Trophoblast cell (in vitro differentiated cells and primary cell): ENCODE results near the gene CDKL5.

Experiments
- DNase-seq, 2 donors: peaks; one replicate each; pipeline ENCODE4 v3.0.0-alpha.2; 2016
- H2AFZ ChIP-seq: 2 replicates; pipeline ENCODE4 v1.6.1; 2013; ENCODE audit warnings: low read length, moderate library complexity, mild to moderate bottlenecking; ENCODE audit not compliant: insufficient read depth, poor library complexity
- H2AK5ac ChIP-seq: 2 replicates; pipeline ENCODE4 v1.6.1; 2013; ENCODE audit warnings: mild to moderate bottlenecking, low read length
- H2BK120ac ChIP-seq: 2 replicates; pipeline ENCODE4 v1.6.1; 2013; ENCODE audit warnings: low read length, mild to moderate bottlenecking, moderate library complexity; ENCODE audit not compliant: insufficient read depth, poor library complexity
- H2BK12ac ChIP-seq: 2 replicates; pipeline ENCODE4 v1.6.1; 2013; ENCODE audit warnings: mild to moderate bottlenecking, low read length, moderate library complexity
- H2BK5ac ChIP-seq: 2 replicates; pipeline ENCODE4 v1.6.1; 2013; ENCODE audit warnings: low read length, low read depth, moderate library complexity, mild to moderate bottlenecking; ENCODE audit not compliant: poor library complexity
- H3K14ac ChIP-seq: 2 replicates; pipeline ENCODE4 v1.6.1; 2013; ENCODE audit warnings: mild to moderate bottlenecking, low read length
- H3K18ac ChIP-seq: 2 replicates; pipeline ENCODE4 v1.6.1; 2013; ENCODE audit warnings: mild to moderate bottlenecking, low read length
- H3K23ac ChIP-seq: 2 replicates; pipeline ENCODE4 v1.6.1; 2013; ENCODE audit warnings: low read length
- H3K27ac ChIP-seq: 2 replicates; pipeline ENCODE4 v1.5.1; 2013; ENCODE audit warnings: low read depth, mild to moderate bottlenecking, inconsistent platforms, low read length, moderate library complexity
- H3K27me3 ChIP-seq: 2 replicates; pipeline ENCODE4 v1.6.1; 2013; ENCODE audit warnings: inconsistent platforms, mild to moderate bottlenecking, low read length, moderate library complexity; ENCODE audit not compliant: insufficient read depth
- H3K36me3 ChIP-seq, 2 experiments: 1 replicate in 1 of 2; 2 replicates in 1 of 2; pipeline ENCODE4 v1.6.1; 2013; ENCODE audit warnings: low read length in 2 of 2, mild to moderate bottlenecking in 2 of 2, moderate library complexity in 1 of 2; ENCODE audit not compliant: insufficient read depth in 2 of 2, control insufficient read depth in 1 of 2
- H3K4ac ChIP-seq: 2 replicates; pipeline ENCODE4 v1.6.1; 2013; ENCODE audit warnings: low read depth, mild to moderate bottlenecking, low read length, moderate library complexity
- H3K4me1 ChIP-seq, 2 experiments: 1 replicate in 1 of 2; 2 replicates in 1 of 2; pipeline ENCODE4 v1.6.1; 2013; ENCODE audit warnings: low read length in 2 of 2, mild to moderate bottlenecking in 2 of 2, moderate library complexity in 1 of 2; ENCODE audit not compliant: insufficient read depth in 2 of 2, control insufficient read depth in 1 of 2
- H3K4me2 ChIP-seq: 2 replicates; pipeline ENCODE4 v1.6.1; 2013; ENCODE audit warnings: inconsistent platforms, mild to moderate bottlenecking, low read length, moderate library complexity
- H3K4me3 ChIP-seq: 2 replicates; pipeline ENCODE4 v1.5.1; 2013; ENCODE audit warnings: mild to moderate bottlenecking, low read depth, low read length, inconsistent platforms
- H3K79me1 ChIP-seq: one replicate; pipeline ENCODE4 v1.6.1; 2013; ENCODE audit warnings: low read length
- H3K79me2 ChIP-seq: 2 replicates; pipeline ENCODE4 v1.6.1; 2013; ENCODE audit warnings: low read length, mild to moderate bottlenecking; ENCODE audit not compliant: control insufficient read depth, insufficient read depth, poor library complexity
- H3K9ac ChIP-seq: 2 replicates; pipeline ENCODE4 v1.6.1; 2013; ENCODE audit warnings: mild to moderate bottlenecking, low read length
- H3K9me3 ChIP-seq: 2 replicates; pipeline ENCODE4 v1.6.1; 2013; ENCODE audit warnings: low read depth, mild to moderate bottlenecking, control low read depth, inconsistent platforms, low read length; ENCODE audit not compliant: insufficient read depth
- H4K12ac ChIP-seq: 2 replicates; pipeline ENCODE4 v1.6.1; 2013; ENCODE audit warnings: low read depth, mild to moderate bottlenecking, low read length, moderate library complexity
- H4K8ac ChIP-seq: 2 replicates; pipeline ENCODE4 v1.6.1; 2013; ENCODE audit warnings: low read depth, mild to moderate bottlenecking, low read length, moderate library complexity
- H4K91ac ChIP-seq: one replicate; pipeline ENCODE4 v1.6.1; 2013; ENCODE audit warnings: low read depth, mild to moderate bottlenecking, low read length, moderate library complexity
- WGBS: extraction: QIAGEN DNeasy Blood & Tissue Kit; methylation state at CpG from one replicate; pipeline ENCODE4 v1.1.7; 2013; ENCODE audit warnings: missing lambda C conversion rate; ENCODE audit not compliant: insufficient read length, insufficient coverage; ENCODE audit errors: extremely low coverage; 5-methylcytosine and 5-hydroxymethylcytosine counted together

CDKL5 gene

DNA sequence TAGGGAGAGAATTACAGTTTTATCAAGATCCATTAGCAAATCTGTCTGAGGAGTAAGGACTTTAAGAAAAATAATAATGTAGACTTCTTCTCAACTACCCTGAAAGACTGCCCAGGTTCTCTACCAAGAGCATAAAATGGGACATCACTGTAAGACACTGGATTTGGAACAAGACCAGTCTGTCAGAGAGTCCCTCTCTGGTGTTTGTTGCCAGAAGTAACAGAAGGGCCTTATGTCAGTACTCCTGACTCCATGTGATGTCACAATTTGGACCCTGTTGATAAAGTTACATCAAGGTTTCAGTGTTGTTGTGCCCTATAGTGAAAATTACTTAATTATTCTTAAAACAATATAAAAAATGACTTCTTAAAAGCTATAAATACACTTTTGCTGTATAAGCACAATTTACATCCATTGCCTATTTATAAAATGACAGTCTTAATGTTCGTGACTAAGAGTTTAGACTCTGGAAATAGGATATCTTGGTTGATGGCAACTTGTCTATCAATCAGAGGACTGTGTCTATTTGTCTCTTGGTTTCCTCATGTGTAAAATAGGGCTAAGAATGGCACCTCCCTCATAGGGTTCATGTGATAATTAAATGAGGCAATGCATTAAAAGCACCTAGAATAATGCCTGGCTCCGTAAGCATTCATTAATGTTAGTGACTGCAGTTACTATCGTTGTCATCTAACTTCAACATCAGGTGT is 188.7 kb downstream of the CDKL5 start:
- Histone ChIP-seq H3K9me3 (no peaks in the 10 kb centered on the region), H2BK5ac (no peak overlapping the region), H4K12ac (no peak overlapping the region), H3K79me2 (no peaks in the 10 kb centered on the region), H3K79me1 (no peaks in the 10 kb centered on the region), H4K91ac (no peak overlapping the region), H2AK5ac (no peak overlapping the region), H3K4me1 (peaks cover 3 to 5% of the 10 kb centered on the region in 2 experiments), H3K27me3 (no peaks in the 10 kb centered on the region), H3K4ac (no peak overlapping the region), H2BK12ac (no peak overlapping the region), H3K4me3 (no peak overlapping the region), H3K27ac (no peak overlapping the region), H4K8ac (no peak overlapping the region), H3K9ac (no peak overlapping the region), H3K4me2 (no peak overlapping the region), H3K14ac (no peak overlapping the region), H3K23ac (no peak overlapping the region), H3K18ac (no peak overlapping the region), H2BK120ac (no peak overlapping the region), H2AFZ (no peak overlapping the region), H3K36me3 (peaks cover 2 to 7% of the 10 kb centered on the region in 2 experiments)
- no peak for DNase-seq
- no CpG with 5 or more reads among the region's 3 CpGs for WGBS

DNA sequence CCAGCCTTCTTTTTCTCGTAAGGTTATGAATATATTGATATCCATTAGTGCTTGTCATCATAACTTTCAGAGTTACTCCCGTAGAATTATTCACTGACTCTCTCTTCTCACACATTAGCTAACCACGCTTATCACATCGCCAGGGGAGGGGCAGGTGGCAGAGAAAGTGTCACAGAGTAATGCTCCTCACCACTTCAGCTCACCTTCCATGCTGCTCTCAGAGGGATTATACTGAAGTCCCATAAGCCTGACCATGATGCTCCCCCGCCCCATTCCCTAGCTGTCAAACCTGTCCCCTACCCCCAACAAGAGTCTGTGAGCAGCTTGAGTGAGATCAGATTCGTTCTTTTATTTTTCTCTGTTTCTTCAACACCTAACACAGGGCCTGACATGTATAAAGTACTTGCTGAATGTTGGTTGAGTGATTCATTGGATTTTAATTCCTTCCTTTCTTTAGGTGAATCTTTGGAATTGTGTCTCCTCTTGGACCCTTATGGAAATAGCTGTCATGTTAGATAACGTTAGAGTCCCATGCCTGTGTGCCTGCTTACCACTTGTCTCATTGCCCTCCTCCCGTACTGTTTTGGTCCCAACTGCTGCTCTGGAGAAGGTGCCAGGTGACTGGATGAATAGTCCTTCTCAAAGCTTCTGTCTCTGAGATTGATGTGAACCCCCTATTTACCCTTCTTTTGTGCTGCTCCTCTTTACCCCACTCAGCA is 191.4 kb downstream of the CDKL5 start:
- WGBS = no CpG with 5 or more reads among the region's 8 CpGs
- Histone ChIP-seq H2BK12ac (peak overlapping the region; percentile 71), H3K4me2 (no peak overlapping the region)

DNA sequence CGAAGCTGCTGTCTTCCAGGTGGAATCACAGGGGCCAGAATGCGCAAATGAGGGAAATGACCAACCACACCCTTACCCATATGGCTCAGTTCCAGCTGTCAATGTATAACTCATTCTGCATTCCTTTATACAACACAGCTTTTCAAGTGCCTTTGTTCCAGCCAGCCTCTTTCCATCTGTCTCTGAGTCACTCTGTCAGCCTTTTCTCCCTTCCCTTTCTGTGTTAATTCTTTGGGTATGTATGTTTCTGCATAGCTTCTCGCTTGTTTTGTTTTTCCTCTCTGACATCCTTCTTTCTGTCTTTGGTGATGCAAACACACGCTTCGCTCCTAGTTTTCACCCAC is 192.0 kb downstream of the CDKL5 start:
- peaks cover 3 to 8% of the 10 kb centered on the region in 2 experiments for H3K4me1 ChIP-seq
- H4K8ac ChIP-seq = no peak overlapping the region
- no peaks in the 10 kb centered on the region for H3K27me3 ChIP-seq
- no peak overlapping the region for H3K9ac ChIP-seq
- H2AK5ac ChIP-seq = no peak overlapping the region
- no CpG with 5 or more reads among the region's 5 CpGs for WGBS
- no peaks in the 10 kb centered on the region for H3K79me2 ChIP-seq
- no peak overlapping the region for H4K12ac ChIP-seq
- H3K9me3 ChIP-seq = no peaks in the 10 kb centered on the region
- peak overlapping the region; percentile 71 for H2BK12ac ChIP-seq
- peak overlapping the region; percentile 37 for H4K91ac ChIP-seq
- no peak overlapping the region for H2BK5ac ChIP-seq
- no peak overlapping the region for H2AFZ ChIP-seq
- H3K4me3 ChIP-seq = no peak overlapping the region
- DNase-seq = peak; percentile 63 to 77
- H3K18ac ChIP-seq = no peak overlapping the region
- H3K23ac ChIP-seq = no peak overlapping the region
- H3K14ac ChIP-seq = no peak overlapping the region
- no peak overlapping the region for H3K4ac ChIP-seq
- no peak overlapping the region for H3K27ac ChIP-seq
- H3K4me2 ChIP-seq = no peak overlapping the region
- H2BK120ac ChIP-seq = no peak overlapping the region
- H3K36me3 ChIP-seq = peaks cover 0 to 2% of the 10 kb centered on the region in 2 experiments
- H3K79me1 ChIP-seq = no peaks in the 10 kb centered on the region

More for the DNA sequence above, 191.4 kb downstream of the CDKL5 start:
- peak in 1 of 2 donors; percentile 29 for DNase-seq
- Histone ChIP-seq H3K27me3 (no peaks in the 10 kb centered on the region), H3K9ac (no peak overlapping the region), H3K27ac (no peak overlapping the region), H3K18ac (peak overlapping the region; percentile 45), H3K9me3 (no peaks in the 10 kb centered on the region), H2AK5ac (peak overlapping the region; percentile 46), H2BK120ac (no peak overlapping the region), H3K36me3 (peaks cover 0 to 2% of the 10 kb centered on the region in 2 experiments), H3K79me1 (no peaks in the 10 kb centered on the region), H2BK5ac (no peak overlapping the region), H4K91ac (peak overlapping the region; percentile 37), H4K8ac (no peak overlapping the region), H3K4ac (no peak overlapping the region), H3K4me3 (no peak overlapping the region), H3K14ac (no peak overlapping the region), H3K4me1 (peaks cover 3 to 8% of the 10 kb centered on the region in 2 experiments), H3K23ac (no peak overlapping the region), H4K12ac (no peak overlapping the region), H3K79me2 (no peaks in the 10 kb centered on the region), H2AFZ (no peak overlapping the region)

DNA sequence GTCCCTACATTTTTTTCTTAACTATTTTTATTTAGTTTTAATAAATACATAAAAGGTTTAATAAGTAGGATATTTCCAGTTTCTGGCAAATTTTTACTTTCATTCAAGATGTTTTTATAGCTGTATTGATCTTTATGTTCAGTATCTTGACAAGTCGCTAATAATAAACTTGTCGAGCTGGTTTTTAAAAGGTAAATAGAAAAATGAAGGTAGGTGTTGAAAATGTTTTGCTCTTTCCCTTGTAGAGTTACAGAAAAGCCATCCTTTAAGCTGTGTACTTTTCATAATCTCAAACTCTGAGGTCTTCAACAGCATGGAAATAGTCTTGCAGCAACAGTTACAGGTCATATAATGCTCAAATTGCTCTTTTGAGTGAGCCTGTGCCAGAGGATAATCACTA is 193.9 kb downstream of the CDKL5 start:
- Histone ChIP-seq H2BK12ac (no peak overlapping the region), H3K36me3 (no peaks in the 10 kb centered on the region), H3K9me3 (no peaks in the 10 kb centered on the region), H3K14ac (no peak overlapping the region), H3K23ac (no peak overlapping the region), H2AK5ac (no peak overlapping the region), H3K27ac (no peak overlapping the region), H2BK120ac (no peak overlapping the region), H3K79me1 (no peaks in the 10 kb centered on the region), H2AFZ (no peak overlapping the region), H4K8ac (no peak overlapping the region), H3K4ac (no peak overlapping the region), H3K79me2 (no peaks in the 10 kb centered on the region), H2BK5ac (no peak overlapping the region), H3K4me1 (peaks cover 3 to 8% of the 10 kb centered on the region in 2 experiments), H4K12ac (no peak overlapping the region), H3K27me3 (no peaks in the 10 kb centered on the region), H4K91ac (no peak overlapping the region), H3K9ac (no peak overlapping the region), H3K18ac (no peak overlapping the region), H3K4me3 (no peak overlapping the region), H3K4me2 (no peak overlapping the region)
- WGBS = no CpG with 5 or more reads among the region's 2 CpGs
- no peak for DNase-seq
